PC-3 (cell line): ENCODE data around the gene ZNF532. TPM values are rescaled to one million over a fixed set of nuclear protein-coding genes. Genes with fewer than 3 reads are reported as not detected.

Source experiments
- ATAC-seq: fragments of 200-7000 bp; cut with Tn5 transposase; 2 replicates; pipeline ENCODE4 v1.9.1; 2020; ENCODE audit warnings: mild to moderate bottlenecking, moderate library complexity
- BruUV-seq: library from RNA; stranded (reverse); fragments of 400-500 nt; replicated peaks from 2 replicates; lab custom pipeline; 2021; lab: Mats Ljungman, UMichigan
- CTCF ChIA-PET: fragments of 300-600 bp; sonication (Branson Sonifier 250); formaldehyde crosslinking; loops from one replicate; lab custom pipeline; 2022; ENCODE audit warnings: antibody characterized with exemption; lab: Charles Lee
- POLR2A ChIA-PET: fragments of 300-600 bp; sonication (Branson Sonifier 250); formaldehyde crosslinking; loops from one replicate; lab custom pipeline; 2022; ENCODE audit warnings: antibody characterized with exemption; ENCODE audit not compliant: unreplicated experiment; lab: Charles Lee
- DNase-seq: peaks from one replicate; pipeline ENCODE4 v3.0.0-alpha.2; 2015
- H2AFZ ChIP-seq: fragments of 300-600 bp; sonication (generic); 2 replicates; pipeline ENCODE4 v1.6.0; 2016; ENCODE audit warnings: antibody characterized with exemption, low read length
- H3F3A ChIP-seq: fragments of 300-600 bp; sonication (generic); one replicate; pipeline ENCODE4 v1.6.0; 2017; ENCODE audit warnings: antibody characterized with exemption, low read length, control low read depth, mild to moderate bottlenecking; ENCODE audit not compliant: unreplicated experiment
- H3K27ac ChIP-seq: fragments of 300-600 bp; sonication (generic); 2 replicates; pipeline ENCODE4 v1.5.1; 2016; ENCODE audit warnings: mild to moderate bottlenecking, low read length
- H3K27me3 ChIP-seq: fragments of 300-600 bp; sonication (generic); 2 replicates; pipeline ENCODE4 v1.6.1; 2016; ENCODE audit warnings: low read length, mixed read lengths
- H3K36me3 ChIP-seq: fragments of 300-600 bp; sonication (generic); 2 replicates; pipeline ENCODE4 v1.6.1; 2016; ENCODE audit warnings: low read depth, mixed run types, low read length, mixed read lengths
- H3K4me1 ChIP-seq: fragments of 300-600 bp; sonication (generic); 2 replicates; pipeline ENCODE4 v1.5.1; 2016; ENCODE audit warnings: low read length; ENCODE audit not compliant: insufficient read depth
- H3K4me2 ChIP-seq: fragments of 300-600 bp; sonication (generic); 2 replicates; pipeline ENCODE4 v1.6.0; 2016; ENCODE audit warnings: low read length
- H3K4me3 ChIP-seq: fragments of 300-600 bp; sonication (generic); 2 replicates; pipeline ENCODE4 v1.5.1; 2016; ENCODE audit warnings: mild to moderate bottlenecking, low read length, mixed read lengths
- H3K79me2 ChIP-seq: fragments of 300-600 bp; sonication (generic); 2 replicates; pipeline ENCODE4 v1.6.1; 2017; ENCODE audit warnings: low read length, mixed read lengths
- H3K9ac ChIP-seq: fragments of 300-600 bp; sonication (generic); 2 replicates; pipeline ENCODE4 v1.6.0; 2016; ENCODE audit warnings: mild to moderate bottlenecking, low read length
- H3K9me2 ChIP-seq: fragments of 300-600 bp; sonication (generic); replicated peaks from 2 replicates; pipeline ENCODE4 v1.6.1; 2016; ENCODE audit warnings: mixed run types, low read length, mixed read lengths
- H3K9me3 ChIP-seq: fragments of 300-600 bp; sonication (generic); 2 replicates; pipeline ENCODE4 v1.6.1; 2016; ENCODE audit warnings: low read length, mixed read lengths
- H4K20me1 ChIP-seq: fragments of 300-600 bp; sonication (generic); 2 replicates; pipeline ENCODE4 v1.6.1; 2016; ENCODE audit warnings: low read length, mixed read lengths
- EZH2 ChIP-seq: fragments of 300-600 bp; sonication (generic); IDR thresholded peaks from one replicate; pipeline ENCODE4 v1.6.1; 2017; ENCODE audit warnings: antibody characterized with exemption, mild to moderate bottlenecking, low read length; ENCODE audit not compliant: unreplicated experiment
- EZH2phosphoT487 ChIP-seq: fragments of 300-600 bp; sonication (generic); IDR thresholded peaks from 2 replicates; pipeline ENCODE4 v1.6.1; 2018; ENCODE audit warnings: mild to moderate bottlenecking, antibody characterized with exemption, low read length, borderline replicate concordance
- intact Hi-C: fragments of 100-400 bp; cut with micrococcal nuclease; formaldehyde crosslinking; loops from 2 replicates; pipeline ENCODE4 v1.9.0; 2023
- total RNA-seq: library from RNA; depleted of rRNA; stranded (reverse); fragments of >200 nt; gene quantifications from 2 replicates; pipeline ENCODE4 v1.2.3, GENCODE V29; 2014
- TF ChIP-seq, protein P1 (sequence below): fragments of 300-600 bp; sonication (generic); conservative IDR thresholded peaks from 2 replicates; pipeline ENCODE4 v1.5.1; 2017; ENCODE audit warnings: antibody characterized with exemption, low read depth, mild to moderate bottlenecking, low read length

Gene ZNF532
- total RNA-seq, 1 experiment from 2014 or later: 47.3 TPM

DNA sequence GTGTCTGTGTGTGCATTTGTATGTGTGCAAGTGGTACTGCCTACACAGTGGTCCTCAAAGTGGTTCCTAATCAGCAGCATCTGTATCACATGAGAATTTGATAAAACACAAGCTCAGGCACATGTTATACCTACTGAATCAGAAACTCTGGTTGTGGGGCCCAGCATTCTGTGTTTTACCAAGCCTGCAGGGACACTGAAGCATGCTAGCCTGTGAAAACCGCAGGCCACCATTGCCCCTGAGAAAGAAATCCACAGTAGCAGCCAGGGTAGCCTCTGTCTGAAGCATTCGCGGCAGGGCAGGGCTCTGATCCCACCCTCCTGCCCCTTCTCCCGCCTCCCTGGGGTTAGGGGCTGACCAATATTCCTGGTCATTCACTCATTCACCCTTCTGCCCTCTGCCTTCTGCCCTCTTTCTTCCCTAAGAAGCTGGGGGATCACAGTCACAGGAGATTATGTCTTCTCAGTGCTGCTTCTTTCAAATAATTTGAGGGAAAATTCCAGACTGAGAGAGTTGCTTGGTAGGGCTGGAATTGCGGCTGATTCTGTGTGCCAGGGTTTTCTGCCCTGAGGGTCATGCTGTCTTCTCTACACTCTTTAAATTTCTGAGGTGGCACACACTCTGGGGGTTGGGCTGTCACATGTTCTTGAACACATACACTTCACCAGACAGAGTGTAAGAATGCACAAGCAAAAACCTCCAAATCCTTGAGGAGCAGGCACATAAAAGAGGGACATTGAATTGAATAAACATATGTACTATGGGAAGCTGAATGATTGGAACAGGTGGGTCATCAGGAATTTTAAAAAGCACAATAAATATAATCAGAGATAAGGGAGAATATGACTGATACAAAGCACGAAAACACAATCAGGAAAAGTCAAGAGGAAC, 148.4 kb downstream of the ZNF532 start:
- no peak overlapping the region for H3K4me3 ChIP-seq
- intact Hi-C loops: no loop called here
- ChIA-PET POLR2A (no interaction called here), CTCF (interaction anchor here (0.7 kb wide), 1 partner anchor 245 kb away, joined by 5 read pairs; no protein-coding TSS in a partner anchor)
- no peaks in the 10 kb centered on the region for H3K9me3 ChIP-seq
- H3K9me2 ChIP-seq: no peaks in the 10 kb centered on the region
- TF ChIP-seq EZH2phosphoT487: no peak
- TF ChIP-seq, protein P1, sequence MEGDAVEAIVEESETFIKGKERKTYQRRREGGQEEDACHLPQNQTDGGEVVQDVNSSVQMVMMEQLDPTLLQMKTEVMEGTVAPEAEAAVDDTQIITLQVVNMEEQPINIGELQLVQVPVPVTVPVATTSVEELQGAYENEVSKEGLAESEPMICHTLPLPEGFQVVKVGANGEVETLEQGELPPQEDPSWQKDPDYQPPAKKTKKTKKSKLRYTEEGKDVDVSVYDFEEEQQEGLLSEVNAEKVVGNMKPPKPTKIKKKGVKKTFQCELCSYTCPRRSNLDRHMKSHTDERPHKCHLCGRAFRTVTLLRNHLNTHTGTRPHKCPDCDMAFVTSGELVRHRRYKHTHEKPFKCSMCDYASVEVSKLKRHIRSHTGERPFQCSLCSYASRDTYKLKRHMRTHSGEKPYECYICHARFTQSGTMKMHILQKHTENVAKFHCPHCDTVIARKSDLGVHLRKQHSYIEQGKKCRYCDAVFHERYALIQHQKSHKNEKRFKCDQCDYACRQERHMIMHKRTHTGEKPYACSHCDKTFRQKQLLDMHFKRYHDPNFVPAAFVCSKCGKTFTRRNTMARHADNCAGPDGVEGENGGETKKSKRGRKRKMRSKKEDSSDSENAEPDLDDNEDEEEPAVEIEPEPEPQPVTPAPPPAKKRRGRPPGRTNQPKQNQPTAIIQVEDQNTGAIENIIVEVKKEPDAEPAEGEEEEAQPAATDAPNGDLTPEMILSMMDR: no peak
- no peak for TF ChIP-seq EZH2
- ATAC-seq: no peak
- no peak overlapping the region for H3K27ac ChIP-seq
- peaks cover 7% of the 10 kb centered on the region for H3F3A ChIP-seq
- no peak overlapping the region for H2AFZ ChIP-seq
- no peaks in the 10 kb centered on the region for H4K20me1 ChIP-seq
- no peak for DNase-seq
- BruUV-seq: no TSS peak
- H3K4me2 ChIP-seq: no peak overlapping the region
- no peaks in the 10 kb centered on the region for H3K27me3 ChIP-seq
- no peaks in the 10 kb centered on the region for H3K79me2 ChIP-seq
- no peak overlapping the region for H3K9ac ChIP-seq
- H3K36me3 ChIP-seq: no peaks in the 10 kb centered on the region
- peaks cover 9% of the 10 kb centered on the region; the same call in 1 of the 2 replicates for H3K4me1 ChIP-seq

DNA sequence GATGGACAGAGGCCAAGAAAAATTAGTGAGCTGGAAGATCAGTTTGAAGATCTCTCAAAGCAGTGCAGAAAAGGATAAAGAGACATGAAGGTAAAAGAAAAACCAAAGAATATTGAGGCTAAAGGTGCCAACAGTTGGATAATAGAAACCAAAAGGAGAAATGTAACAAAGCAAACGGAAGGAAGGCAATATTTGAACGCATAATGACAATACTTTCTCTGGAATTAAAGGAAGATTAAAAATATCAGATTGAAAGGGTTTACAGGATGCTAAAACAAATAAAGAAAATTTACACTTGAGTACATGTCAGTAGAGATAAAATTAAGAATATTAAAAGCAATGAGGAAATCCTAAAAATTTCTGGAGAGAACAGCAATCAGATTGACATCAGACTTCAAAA, 149.1 kb downstream of the ZNF532 start:
- peaks cover 5% of the 10 kb centered on the region for H3F3A ChIP-seq
- no TSS peak for BruUV-seq
- no peaks in the 10 kb centered on the region for H4K20me1 ChIP-seq
- no peak overlapping the region for H3K4me3 ChIP-seq
- DNase-seq (no peak), ATAC-seq (no peak)
- no peaks in the 10 kb centered on the region for H3K27me3 ChIP-seq
- H3K36me3 ChIP-seq: no peaks in the 10 kb centered on the region
- no peaks in the 10 kb centered on the region for H3K79me2 ChIP-seq
- peaks cover 5% of the 10 kb centered on the region; the same call in 1 of the 2 replicates for H3K4me1 ChIP-seq
- H3K4me2 ChIP-seq: no peak overlapping the region
- POLR2A ChIA-PET: no interaction called here
- no peak for TF ChIP-seq EZH2phosphoT487
- TF ChIP-seq, protein P1: no peak
- no peak for TF ChIP-seq EZH2
- no peak overlapping the region for H3K27ac ChIP-seq
- CTCF ChIA-PET: interaction anchor here (0.7 kb wide), 1 partner anchor 246 kb away, joined by 5 read pairs; no protein-coding TSS in a partner anchor
- H2AFZ ChIP-seq: no peak overlapping the region
- no peak overlapping the region for H3K9ac ChIP-seq
- H3K9me3 ChIP-seq: no peaks in the 10 kb centered on the region
- H3K9me2 ChIP-seq: no peaks in the 10 kb centered on the region
- intact Hi-C loops: no loop called here
